ENCODE data around the gene STK33.

Gene STK33

DNA sequence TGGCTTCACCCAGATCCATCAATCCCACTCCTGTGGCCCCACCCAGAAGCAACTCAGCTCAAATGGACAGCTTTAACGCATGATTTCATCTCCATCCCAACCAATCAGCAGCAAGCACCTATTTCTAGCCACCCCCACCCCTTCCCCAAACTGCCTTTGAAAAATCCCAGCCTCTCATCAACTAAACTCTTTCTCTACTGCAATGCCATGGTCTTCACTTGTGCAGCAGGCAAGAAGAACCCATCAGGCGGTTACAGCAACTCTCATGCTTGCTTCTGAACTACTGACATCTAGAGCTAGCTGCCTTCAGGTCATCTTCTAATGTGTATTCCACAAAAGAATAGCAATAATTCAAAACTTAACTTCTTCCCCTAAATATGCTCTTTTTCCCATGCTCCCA, 42.1 kb upstream of the STK33 start:
- 100% methylated on average over 2 of the region's 2 CpGs for WGBS (ENCODE audit: insufficient coverage)
- H3K27me3 ChIP-seq (replicated peaks in 2 of 5; ENCODE audit: control insufficient read depth in 4 of 5, insufficient read depth in 5 of 5, low read length in 4 of 5), result no peaks in the 10 kb centered on the region
- H3K9me3 ChIP-seq (ENCODE audit: control extremely low read depth in 1 of 5, control insufficient read depth in 4 of 5, insufficient read depth in 2 of 5, low read depth in 1 of 5, low read length in 4 of 5), result peaks cover 0 to 10% (median 4%) of the 10 kb centered on the region in 5 experiments
- peaks cover 7 to 47% (median 35%) of the 10 kb centered on the region in 4 experiments for H3K36me3 ChIP-seq (ENCODE audit: control insufficient read depth in 4 of 4, insufficient read depth in 4 of 4, low read length in 3 of 4)
- no peaks in the 10 kb centered on the region for H3K4me1 ChIP-seq (ENCODE audit: control extremely low read depth in 1 of 4, control insufficient read depth in 4 of 4, insufficient read depth in 4 of 4, low read length in 3 of 4)
- H3K4me3 ChIP-seq (ENCODE audit: control insufficient read depth in 1 of 7, extremely low read depth in 1 of 7, insufficient read depth in 4 of 7, low read depth in 2 of 7, low read length in 6 of 7), result no peak overlapping the region
- POLR2A ChIA-PET, result no interaction called here
- CTCF ChIA-PET, result no interaction called here
- no peak for DNase-seq
- no peak overlapping the region for H3K27ac ChIP-seq (ENCODE audit: insufficient read depth in 1 of 2, low read depth in 1 of 2, low read length in 2 of 2, poor library complexity in 1 of 2, severe bottlenecking in 2 of 2)

DNA sequence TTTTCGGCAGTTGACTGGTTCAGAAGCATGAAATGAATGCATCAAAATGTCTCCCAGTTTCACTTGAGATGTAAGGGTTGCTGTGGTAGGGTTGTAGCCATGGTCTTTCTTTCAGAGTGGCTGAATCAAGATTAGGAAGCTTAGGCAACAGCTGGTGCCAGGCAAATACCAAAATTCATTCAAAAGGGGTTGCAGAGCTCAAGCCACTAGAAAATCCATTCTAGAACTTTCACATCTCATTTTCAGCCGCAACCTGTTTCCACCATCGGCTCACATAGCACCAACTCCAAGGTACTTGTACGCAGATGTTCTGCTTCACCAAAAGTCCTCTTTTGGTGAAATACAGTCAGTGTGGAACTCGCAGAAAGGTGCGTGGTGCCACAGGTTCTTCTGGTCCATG, 40.5 kb upstream of the STK33 start:
- WGBS (ENCODE audit: insufficient coverage), result 98% methylated on average over 4 of the region's 6 CpGs
- ChIA-PET POLR2A (no interaction called here), CTCF (no interaction called here)
- Histone ChIP-seq H3K4me1 (ENCODE audit: control extremely low read depth in 1 of 4, control insufficient read depth in 4 of 4, insufficient read depth in 4 of 4, low read length in 3 of 4) (no peaks in the 10 kb centered on the region), H3K36me3 (ENCODE audit: control insufficient read depth in 4 of 4, insufficient read depth in 4 of 4, low read length in 3 of 4) (peaks cover 7 to 41% (median 33%) of the 10 kb centered on the region in 4 experiments), H3K27ac (ENCODE audit: insufficient read depth in 1 of 2, low read depth in 1 of 2, low read length in 2 of 2, poor library complexity in 1 of 2, severe bottlenecking in 2 of 2) (no peak overlapping the region), H3K4me3 (ENCODE audit: control insufficient read depth in 1 of 7, extremely low read depth in 1 of 7, insufficient read depth in 4 of 7, low read depth in 2 of 7, low read length in 6 of 7) (no peak overlapping the region), H3K27me3 (replicated peaks in 2 of 5; ENCODE audit: control insufficient read depth in 4 of 5, insufficient read depth in 5 of 5, low read length in 4 of 5) (no peaks in the 10 kb centered on the region), H3K9me3 (ENCODE audit: control extremely low read depth in 1 of 5, control insufficient read depth in 4 of 5, insufficient read depth in 2 of 5, low read depth in 1 of 5, low read length in 4 of 5) (peaks cover 0 to 10% (median 4%) of the 10 kb centered on the region in 5 experiments)
- DNase-seq, result no peak

DNA sequence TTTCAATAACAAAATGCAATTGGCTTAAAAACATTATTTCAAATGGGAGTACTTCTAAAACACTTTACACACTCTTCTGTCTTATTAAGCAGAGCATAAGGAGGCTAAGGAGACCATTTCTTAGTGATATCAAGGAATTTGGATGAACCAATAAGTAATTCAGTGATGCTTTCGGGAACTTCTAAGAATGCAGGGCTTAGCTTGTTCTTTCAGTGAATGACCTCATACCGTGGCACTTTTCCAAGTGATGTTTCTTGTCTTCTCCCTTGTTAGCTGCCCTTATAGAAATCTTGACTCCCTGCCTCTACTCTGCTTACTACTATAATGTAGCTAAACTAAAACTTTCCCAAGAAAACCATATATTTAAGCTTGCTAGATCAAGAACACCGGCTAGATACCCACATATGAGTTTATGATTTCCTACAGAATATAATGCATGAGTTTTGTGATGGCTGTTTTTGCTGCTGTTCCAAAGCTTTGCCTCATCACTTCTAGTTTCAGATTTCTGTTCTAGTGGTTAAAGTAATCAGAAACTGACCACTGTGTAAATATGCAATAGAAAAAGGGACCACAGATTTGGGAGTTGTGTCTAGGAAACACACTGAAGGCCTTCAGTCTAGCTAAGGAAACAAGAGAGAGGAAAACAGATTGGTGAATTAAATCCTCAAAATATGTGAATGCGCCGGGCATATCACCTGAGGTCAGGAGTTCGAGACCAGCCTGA, 37.5 kb upstream of the STK33 start:
- CTCF ChIA-PET, result no interaction called here
- WGBS (ENCODE audit: insufficient coverage), result 100% methylated on average over 2 of the region's 6 CpGs

DNA sequence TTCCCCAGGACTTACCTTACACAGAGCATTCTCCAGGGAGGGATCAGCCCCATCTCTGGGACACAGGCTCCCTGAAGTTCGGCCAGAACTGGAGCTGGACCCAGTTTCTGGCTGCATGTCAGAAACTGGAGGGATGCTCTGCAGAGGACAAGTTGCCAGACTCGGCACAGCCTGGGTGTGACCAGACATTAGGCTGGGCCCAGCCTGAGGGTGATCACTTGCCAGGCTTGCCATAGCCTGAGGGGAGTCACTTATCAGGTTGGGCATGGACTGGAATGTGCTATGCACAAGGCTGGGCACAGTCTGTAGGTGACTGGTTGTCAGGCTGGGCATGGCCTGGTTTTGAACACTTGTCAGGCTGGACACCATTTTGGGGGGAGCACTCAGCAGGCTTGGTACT, 30.7 kb upstream of the STK33 start:
- no peak for DNase-seq
- CTCF ChIA-PET, result no interaction called here
- no peaks in the 10 kb centered on the region for H3K4me1 ChIP-seq (ENCODE audit: control extremely low read depth in 1 of 4, control insufficient read depth in 4 of 4, insufficient read depth in 4 of 4, low read length in 3 of 4)
- no peaks in the 10 kb centered on the region for H3K27me3 ChIP-seq (replicated peaks in 2 of 5; ENCODE audit: control insufficient read depth in 4 of 5, insufficient read depth in 5 of 5, low read length in 4 of 5)
- no peak overlapping the region for H3K27ac ChIP-seq (ENCODE audit: insufficient read depth in 1 of 2, low read depth in 1 of 2, low read length in 2 of 2, poor library complexity in 1 of 2, severe bottlenecking in 2 of 2)
- H3K9me3 ChIP-seq (ENCODE audit: control extremely low read depth in 1 of 5, control insufficient read depth in 4 of 5, insufficient read depth in 2 of 5, low read depth in 1 of 5, low read length in 4 of 5), result no peaks in the 10 kb centered on the region
- 95% methylated on average over 2 of the region's 2 CpGs for WGBS (ENCODE audit: insufficient coverage)
- POLR2A ChIA-PET, result no interaction called here
- H3K4me3 ChIP-seq (ENCODE audit: control insufficient read depth in 1 of 7, extremely low read depth in 1 of 7, insufficient read depth in 4 of 7, low read depth in 2 of 7, low read length in 6 of 7), result no peak overlapping the region
- H3K36me3 ChIP-seq (ENCODE audit: control insufficient read depth in 4 of 4, insufficient read depth in 4 of 4, low read length in 3 of 4), result peaks cover 8 to 37% (median 30%) of the 10 kb centered on the region in 4 experiments

More for the DNA sequence above, 37.5 kb upstream of the STK33 start:
- Histone ChIP-seq H3K9me3 (ENCODE audit: control extremely low read depth in 1 of 5, control insufficient read depth in 4 of 5, insufficient read depth in 2 of 5, low read depth in 1 of 5, low read length in 4 of 5) (peaks cover 0 to 10% (median 4%) of the 10 kb centered on the region in 5 experiments), H3K36me3 (ENCODE audit: control insufficient read depth in 4 of 4, insufficient read depth in 4 of 4, low read length in 3 of 4) (peaks cover 0 to 23% (median 16%) of the 10 kb centered on the region in 4 experiments), H3K4me3 (ENCODE audit: control insufficient read depth in 1 of 7, extremely low read depth in 1 of 7, insufficient read depth in 4 of 7, low read depth in 2 of 7, low read length in 6 of 7) (no peak overlapping the region), H3K4me1 (ENCODE audit: control extremely low read depth in 1 of 4, control insufficient read depth in 4 of 4, insufficient read depth in 4 of 4, low read length in 3 of 4) (no peaks in the 10 kb centered on the region), H3K27ac (ENCODE audit: insufficient read depth in 1 of 2, low read depth in 1 of 2, low read length in 2 of 2, poor library complexity in 1 of 2, severe bottlenecking in 2 of 2) (no peak overlapping the region), H3K27me3 (replicated peaks in 2 of 5; ENCODE audit: control insufficient read depth in 4 of 5, insufficient read depth in 5 of 5, low read length in 4 of 5) (no peaks in the 10 kb centered on the region)
- POLR2A ChIA-PET, result no interaction called here
- no peak for DNase-seq

DNA sequence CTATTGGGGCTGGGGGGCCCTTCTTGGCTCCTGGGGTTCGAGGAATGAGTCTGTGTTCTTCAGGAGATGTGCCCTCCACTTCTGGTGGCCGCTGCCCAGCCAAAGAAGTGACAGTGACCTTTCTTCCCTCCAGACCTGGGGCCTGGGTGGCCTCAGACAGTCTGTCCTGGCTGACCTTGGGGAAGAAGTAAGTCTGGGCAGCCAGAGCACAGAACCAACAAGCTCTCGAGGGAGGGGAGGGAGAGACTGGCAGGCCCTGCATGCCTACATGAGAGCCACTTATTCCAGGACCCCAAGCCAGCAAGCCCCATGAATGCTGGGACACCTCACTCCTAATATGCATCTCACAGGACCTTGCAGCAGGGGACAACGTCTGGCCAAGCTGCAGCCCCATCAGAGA, 27.1 kb upstream of the STK33 start:
- WGBS (ENCODE audit: insufficient coverage), result 95% methylated on average over 3 of the region's 4 CpGs
- ChIA-PET CTCF (no interaction called here), POLR2A (no interaction called here)
- peaks cover 10 to 57% (median 42%) of the 10 kb centered on the region in 4 experiments for H3K36me3 ChIP-seq (ENCODE audit: control insufficient read depth in 4 of 4, insufficient read depth in 4 of 4, low read length in 3 of 4)
- DNase-seq, result no peak
- no peaks in the 10 kb centered on the region for H3K27me3 ChIP-seq (replicated peaks in 2 of 5; ENCODE audit: control insufficient read depth in 4 of 5, insufficient read depth in 5 of 5, low read length in 4 of 5)
- no peaks in the 10 kb centered on the region for H3K4me1 ChIP-seq (ENCODE audit: control extremely low read depth in 1 of 4, control insufficient read depth in 4 of 4, insufficient read depth in 4 of 4, low read length in 3 of 4)
- no peak overlapping the region for H3K4me3 ChIP-seq (ENCODE audit: control insufficient read depth in 1 of 7, extremely low read depth in 1 of 7, insufficient read depth in 4 of 7, low read depth in 2 of 7, low read length in 6 of 7)
- H3K27ac ChIP-seq (ENCODE audit: insufficient read depth in 1 of 2, low read depth in 1 of 2, low read length in 2 of 2, poor library complexity in 1 of 2, severe bottlenecking in 2 of 2), result no peak overlapping the region
- H3K9me3 ChIP-seq (ENCODE audit: control extremely low read depth in 1 of 5, control insufficient read depth in 4 of 5, insufficient read depth in 2 of 5, low read depth in 1 of 5, low read length in 4 of 5), result no peaks in the 10 kb centered on the region

DNA sequence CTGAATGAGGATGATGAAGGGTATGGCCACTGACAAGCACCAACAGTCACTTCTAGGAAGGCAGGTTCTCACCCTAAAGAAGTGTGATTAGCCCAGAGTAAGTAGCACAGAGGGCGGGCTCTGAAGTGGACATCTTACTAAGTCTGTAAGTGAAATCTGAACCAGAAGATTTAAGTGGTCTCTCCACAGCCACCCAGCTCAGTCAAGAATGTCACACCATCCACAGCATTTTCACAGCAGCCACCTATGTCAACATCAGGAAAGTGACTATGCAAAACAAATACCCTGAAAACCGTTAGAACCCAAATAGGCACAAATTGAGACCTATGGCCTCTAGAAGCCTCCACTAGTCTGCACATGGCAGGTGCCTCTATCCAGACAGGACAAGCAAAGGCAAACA, 23.0 kb upstream of the STK33 start:
- Histone ChIP-seq H3K4me1 (ENCODE audit: control extremely low read depth in 1 of 4, control insufficient read depth in 4 of 4, insufficient read depth in 4 of 4, low read length in 3 of 4) (peaks cover 0 to 16% (median 3%) of the 10 kb centered on the region in 4 experiments), H3K36me3 (ENCODE audit: control insufficient read depth in 4 of 4, insufficient read depth in 4 of 4, low read length in 3 of 4) (peaks cover 6 to 38% (median 25%) of the 10 kb centered on the region in 4 experiments), H3K9me3 (ENCODE audit: control extremely low read depth in 1 of 5, control insufficient read depth in 4 of 5, insufficient read depth in 2 of 5, low read depth in 1 of 5, low read length in 4 of 5) (no peaks in the 10 kb centered on the region), H3K4me3 (ENCODE audit: control insufficient read depth in 1 of 7, extremely low read depth in 1 of 7, insufficient read depth in 4 of 7, low read depth in 2 of 7, low read length in 6 of 7) (no peak overlapping the region), H3K27me3 (replicated peaks in 2 of 5; ENCODE audit: control insufficient read depth in 4 of 5, insufficient read depth in 5 of 5, low read length in 4 of 5) (no peaks in the 10 kb centered on the region), H3K27ac (ENCODE audit: insufficient read depth in 1 of 2, low read depth in 1 of 2, low read length in 2 of 2, poor library complexity in 1 of 2, severe bottlenecking in 2 of 2) (no peak overlapping the region)
- WGBS (ENCODE audit: insufficient coverage), result 86% methylated on average over 1 of the region's 2 CpGs
- CTCF ChIA-PET, result no interaction called here
- no peak for DNase-seq
- POLR2A ChIA-PET, result no interaction called here

DNA sequence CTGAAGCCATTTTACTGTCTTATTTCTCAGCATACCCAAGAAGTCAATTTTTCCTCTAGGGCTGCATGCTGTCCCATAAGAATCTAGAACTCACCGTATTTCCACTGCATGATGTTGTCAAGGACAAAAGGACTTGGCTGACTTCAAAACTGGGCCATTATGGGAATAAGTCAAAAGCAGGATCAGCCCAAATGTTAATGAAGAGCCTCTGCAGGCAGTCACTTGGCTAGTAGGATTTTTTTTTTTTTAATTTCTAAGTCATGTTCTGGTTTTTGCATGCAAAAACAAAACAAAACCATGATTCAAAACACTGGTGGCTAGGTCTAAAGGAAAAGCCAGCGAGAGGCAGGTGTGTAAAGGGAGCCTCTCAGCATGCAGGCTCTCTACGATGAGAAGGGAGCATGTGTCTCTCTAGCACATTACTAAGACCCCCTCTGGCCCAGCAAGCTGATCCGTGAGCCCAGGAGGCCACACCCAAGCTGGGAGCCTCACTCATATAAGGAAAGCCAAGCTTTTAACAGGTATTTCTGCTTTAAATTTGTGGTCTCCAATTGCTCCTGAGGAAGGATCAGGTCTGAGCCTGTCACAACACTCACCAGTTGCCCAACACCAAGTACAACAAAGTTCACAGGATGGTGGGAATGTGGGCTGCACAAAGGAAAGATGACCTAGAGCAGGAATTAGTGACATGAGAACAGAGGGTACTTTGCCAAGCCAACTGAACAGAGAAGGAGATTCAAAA, 21.4 kb upstream of the STK33 start:
- no peak for DNase-seq
- POLR2A ChIA-PET, result no interaction called here
- Histone ChIP-seq H3K9me3 (ENCODE audit: control extremely low read depth in 1 of 5, control insufficient read depth in 4 of 5, insufficient read depth in 2 of 5, low read depth in 1 of 5, low read length in 4 of 5) (no peaks in the 10 kb centered on the region), H3K36me3 (ENCODE audit: control insufficient read depth in 4 of 4, insufficient read depth in 4 of 4, low read length in 3 of 4) (peaks cover 6 to 26% (median 16%) of the 10 kb centered on the region in 4 experiments), H3K4me3 (ENCODE audit: control insufficient read depth in 1 of 7, extremely low read depth in 1 of 7, insufficient read depth in 4 of 7, low read depth in 2 of 7, low read length in 6 of 7) (no peak overlapping the region), H3K27ac (ENCODE audit: insufficient read depth in 1 of 2, low read depth in 1 of 2, low read length in 2 of 2, poor library complexity in 1 of 2, severe bottlenecking in 2 of 2) (no peak overlapping the region), H3K27me3 (replicated peaks in 2 of 5; ENCODE audit: control insufficient read depth in 4 of 5, insufficient read depth in 5 of 5, low read length in 4 of 5) (no peaks in the 10 kb centered on the region), H3K4me1 (ENCODE audit: control extremely low read depth in 1 of 4, control insufficient read depth in 4 of 4, insufficient read depth in 4 of 4, low read length in 3 of 4) (peaks cover 0 to 31% (median 3%) of the 10 kb centered on the region in 4 experiments)
- CTCF ChIA-PET, result no interaction called here
- WGBS (ENCODE audit: insufficient coverage), result 98% methylated on average over 4 of the region's 4 CpGs

All from common myeloid progenitor, CD34-positive (primary cell).